ENCODE results near the gene ARFRP1.

Gene ARFRP1

GRCh38 chr20:63668351-63668750 lies 39.4 kb downstream of the ARFRP1 start:
- Histone ChIP-seq H3K27ac (no peak overlapping the region), H3K4me3 (ENCODE audit: low read depth, low read length) (no peak overlapping the region), H3K9me3 (ENCODE audit: severe bottlenecking) (no peaks in the 10 kb centered on the region), H3K36me3 (peaks cover 56% of the 10 kb centered on the region), H3K27me3 (ENCODE audit: insufficient read depth, low read depth, severe bottlenecking) (no peaks in the 10 kb centered on the region)
- DNase-seq: no peak
- TF ChIP-seq CTCF (IDR thresholded peaks at IDR 0.05; ENCODE audit: low read depth, low read length): no peak

- H3K27me3 ChIP-seq (ENCODE audit: insufficient read depth, low read depth, severe bottlenecking): no peaks in the 10 kb centered on the region
- no peak overlapping the region for H3K4me3 ChIP-seq (ENCODE audit: low read depth, low read length)
- no peak for DNase-seq
- H3K36me3 ChIP-seq: peaks cover 56% of the 10 kb centered on the region
- TF ChIP-seq CTCF (IDR thresholded peaks at IDR 0.05; ENCODE audit: low read depth, low read length): no peak
- no peaks in the 10 kb centered on the region for H3K9me3 ChIP-seq (ENCODE audit: severe bottlenecking)
- H3K27ac ChIP-seq: no peak overlapping the region
Measured at GRCh38 chr20:63667858-63668257, 39.9 kb downstream of the ARFRP1 start.

DNA sequence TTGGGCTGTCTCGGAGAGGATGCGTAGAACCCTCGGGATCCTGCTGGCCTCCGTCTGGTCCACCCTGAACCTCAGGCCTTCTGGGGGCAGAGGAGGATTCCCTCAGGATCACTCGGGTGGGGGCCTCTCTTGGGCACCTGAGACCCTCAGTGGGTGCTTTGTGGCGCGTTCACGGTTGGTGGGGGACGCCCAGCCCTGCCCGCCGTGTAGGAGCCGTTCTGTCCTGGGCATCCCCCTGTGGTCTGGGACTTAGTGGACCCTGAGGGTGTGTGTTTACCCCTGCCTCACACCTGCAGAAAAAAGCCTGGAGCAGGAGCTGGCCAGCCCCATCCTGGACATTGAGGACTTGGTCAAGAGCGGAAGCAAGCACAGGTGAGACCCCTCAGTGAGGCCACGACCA lies 42.1 kb downstream of the ARFRP1 start:
- no peak overlapping the region for H3K27ac ChIP-seq
- peaks cover 67% of the 10 kb centered on the region for H3K36me3 ChIP-seq
- no peaks in the 10 kb centered on the region for H3K9me3 ChIP-seq (ENCODE audit: severe bottlenecking)
- H3K4me3 ChIP-seq (ENCODE audit: low read depth, low read length): no peak overlapping the region
- no peaks in the 10 kb centered on the region for H3K27me3 ChIP-seq (ENCODE audit: insufficient read depth, low read depth, severe bottlenecking)
- no peak for TF ChIP-seq CTCF (IDR thresholded peaks at IDR 0.05; ENCODE audit: low read depth, low read length)
- no peak for DNase-seq

- H3K36me3 ChIP-seq: peaks cover 74% of the 10 kb centered on the region
- no peaks in the 10 kb centered on the region for H3K27me3 ChIP-seq (ENCODE audit: insufficient read depth, low read depth, severe bottlenecking)
- DNase-seq: no peak
- no peak overlapping the region for H3K27ac ChIP-seq
- no peak for TF ChIP-seq CTCF (IDR thresholded peaks at IDR 0.05; ENCODE audit: low read depth, low read length)
- no peak overlapping the region for H3K4me3 ChIP-seq (ENCODE audit: low read depth, low read length)
- H3K9me3 ChIP-seq (ENCODE audit: severe bottlenecking): no peaks in the 10 kb centered on the region
Measured at GRCh38 chr20:63664861-63665594, 42.7 kb downstream of the ARFRP1 start.

GRCh38 chr20:63664143-63664851 lies 43.5 kb downstream of the ARFRP1 start:
- peaks cover 78% of the 10 kb centered on the region for H3K36me3 ChIP-seq
- DNase-seq: no peak

More at GRCh38 chr20:63664143-63664851, 43.5 kb downstream of the ARFRP1 start:
- no peak overlapping the region for H3K4me3 ChIP-seq (ENCODE audit: low read depth, low read length)
- H3K9me3 ChIP-seq (ENCODE audit: severe bottlenecking): no peaks in the 10 kb centered on the region
- no peak for TF ChIP-seq CTCF (IDR thresholded peaks at IDR 0.05; ENCODE audit: low read depth, low read length)
- H3K27ac ChIP-seq: no peak overlapping the region
- H3K27me3 ChIP-seq (ENCODE audit: insufficient read depth, low read depth, severe bottlenecking): no peaks in the 10 kb centered on the region
